ENCODE data around the gene LTA. TPM values are rescaled to one million over a fixed set of nuclear protein-coding genes. Genes with fewer than 3 reads are reported as not detected.

LTA gene
- total and polyA plus RNA-seq, 2 experiments from 2014 or later, result not detected

DNA sequence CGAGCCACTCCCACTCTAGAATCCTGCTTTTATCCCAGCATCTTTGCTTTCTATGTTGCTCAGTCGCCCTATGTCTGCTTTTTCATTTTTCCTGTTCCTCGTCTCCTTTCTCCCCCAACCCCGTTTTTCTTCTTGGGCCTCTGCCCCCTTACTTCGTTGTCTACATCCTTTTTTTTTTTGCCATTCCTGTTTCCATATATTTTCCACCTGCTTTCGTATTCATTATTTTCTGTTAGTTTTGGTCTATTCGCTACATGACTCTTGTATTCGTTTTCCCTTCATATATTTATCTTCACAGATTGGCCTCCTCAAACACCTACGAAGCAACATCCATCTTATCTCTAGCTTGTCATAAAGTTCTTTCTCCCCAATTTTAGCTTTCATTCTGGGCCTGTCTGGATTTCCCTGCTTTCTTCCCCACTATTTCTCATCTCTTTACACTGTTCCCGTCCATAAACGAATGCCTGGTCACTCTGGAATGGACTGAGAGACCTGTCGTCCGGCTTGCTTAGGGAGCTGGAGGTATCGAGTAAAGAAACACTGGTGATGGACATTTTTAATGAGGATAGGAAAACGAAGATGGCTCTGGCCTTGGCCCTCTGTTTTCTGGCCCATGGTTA is 49.3 kb downstream of the LTA start:
- peak overlapping the region; percentile 95 for H3K27ac ChIP-seq
- 3% methylated on average over 15 of the region's 15 CpGs for WGBS (ENCODE audit: low lambda C conversion rate, missing lambda C conversion rate)
- peak overlapping the region; percentile 43 for H2AFZ ChIP-seq
- H3K36me3 ChIP-seq (replicated peaks; ENCODE audit: insufficient read depth, low read depth), result no peaks in the 10 kb centered on the region
- TF ChIP-seq, protein P1, sequence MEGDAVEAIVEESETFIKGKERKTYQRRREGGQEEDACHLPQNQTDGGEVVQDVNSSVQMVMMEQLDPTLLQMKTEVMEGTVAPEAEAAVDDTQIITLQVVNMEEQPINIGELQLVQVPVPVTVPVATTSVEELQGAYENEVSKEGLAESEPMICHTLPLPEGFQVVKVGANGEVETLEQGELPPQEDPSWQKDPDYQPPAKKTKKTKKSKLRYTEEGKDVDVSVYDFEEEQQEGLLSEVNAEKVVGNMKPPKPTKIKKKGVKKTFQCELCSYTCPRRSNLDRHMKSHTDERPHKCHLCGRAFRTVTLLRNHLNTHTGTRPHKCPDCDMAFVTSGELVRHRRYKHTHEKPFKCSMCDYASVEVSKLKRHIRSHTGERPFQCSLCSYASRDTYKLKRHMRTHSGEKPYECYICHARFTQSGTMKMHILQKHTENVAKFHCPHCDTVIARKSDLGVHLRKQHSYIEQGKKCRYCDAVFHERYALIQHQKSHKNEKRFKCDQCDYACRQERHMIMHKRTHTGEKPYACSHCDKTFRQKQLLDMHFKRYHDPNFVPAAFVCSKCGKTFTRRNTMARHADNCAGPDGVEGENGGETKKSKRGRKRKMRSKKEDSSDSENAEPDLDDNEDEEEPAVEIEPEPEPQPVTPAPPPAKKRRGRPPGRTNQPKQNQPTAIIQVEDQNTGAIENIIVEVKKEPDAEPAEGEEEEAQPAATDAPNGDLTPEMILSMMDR (IDR thresholded peaks at IDR 0.05; ENCODE audit: poor library complexity), result no peak
- no peak for TF ChIP-seq EZH2phosphoT487 (IDR thresholded peaks at IDR 0.05; ENCODE audit: low read depth, severe bottlenecking, unreplicated experiment)
- TF ChIP-seq EZH2 (IDR thresholded peaks at IDR 0.05; ENCODE audit: borderline replicate concordance), result no peak
- no peaks in the 10 kb centered on the region for H3K9me3 ChIP-seq (ENCODE audit: low read depth)
- peaks cover 26% of the 10 kb centered on the region for H4K20me1 ChIP-seq (ENCODE audit: insufficient read depth, poor library complexity, severe bottlenecking)
- H3K4me1 ChIP-seq (ENCODE audit: insufficient read depth), result peaks cover 8% of the 10 kb centered on the region
- no peaks in the 10 kb centered on the region for H3K9me2 ChIP-seq (replicated peaks; ENCODE audit: insufficient read depth)
- H3K4me3 ChIP-seq, result peak overlapping the region; percentile 51
- peak overlapping the region; percentile 91 for H3K4me2 ChIP-seq
- no peaks in the 10 kb centered on the region for H3K27me3 ChIP-seq
- no peak for DNase-seq (ENCODE audit: low spot score)
- H3K79me2 ChIP-seq, result peaks cover 53% of the 10 kb centered on the region

- TF ChIP-seq EZH2phosphoT487 (IDR thresholded peaks at IDR 0.05; ENCODE audit: low read depth, severe bottlenecking, unreplicated experiment), result no peak
- TF ChIP-seq, protein P1 (IDR thresholded peaks at IDR 0.05; ENCODE audit: poor library complexity), result no peak
- TF ChIP-seq EZH2 (IDR thresholded peaks at IDR 0.05; ENCODE audit: borderline replicate concordance), result no peak
- peaks cover 8% of the 10 kb centered on the region for H3K4me1 ChIP-seq (ENCODE audit: insufficient read depth)
- peak overlapping the region; percentile 95 for H3K27ac ChIP-seq
- no peak for DNase-seq (ENCODE audit: low spot score)
- peaks cover 57% of the 10 kb centered on the region for H3K79me2 ChIP-seq
- no peaks in the 10 kb centered on the region for H3K9me3 ChIP-seq (ENCODE audit: low read depth)
- H3K9me2 ChIP-seq (replicated peaks; ENCODE audit: insufficient read depth), result no peaks in the 10 kb centered on the region
- WGBS (ENCODE audit: low lambda C conversion rate, missing lambda C conversion rate), result 10% methylated on average over 4 of the region's 4 CpGs
- H3K4me3 ChIP-seq, result peak overlapping the region; percentile 51
- no peak overlapping the region for H2AFZ ChIP-seq
- no peaks in the 10 kb centered on the region for H3K27me3 ChIP-seq
- H3K4me2 ChIP-seq, result peak overlapping the region; percentile 91
- no peaks in the 10 kb centered on the region for H3K36me3 ChIP-seq (replicated peaks; ENCODE audit: insufficient read depth, low read depth)
- H4K20me1 ChIP-seq (ENCODE audit: insufficient read depth, poor library complexity, severe bottlenecking), result peaks cover 26% of the 10 kb centered on the region
These were observed 49.9 kb downstream of the LTA start for GRCh38 chr6:31621991-31622390.

- 66% methylated on average over 10 of the region's 10 CpGs for WGBS (ENCODE audit: low lambda C conversion rate, missing lambda C conversion rate)
- peak overlapping the region; percentile 95 for H3K27ac ChIP-seq
- DNase-seq (ENCODE audit: low spot score), result no peak
- H4K20me1 ChIP-seq (ENCODE audit: insufficient read depth, poor library complexity, severe bottlenecking), result peaks cover 26% of the 10 kb centered on the region
- no peak overlapping the region for H2AFZ ChIP-seq
- no peaks in the 10 kb centered on the region for H3K36me3 ChIP-seq (replicated peaks; ENCODE audit: insufficient read depth, low read depth)
- H3K27me3 ChIP-seq, result no peaks in the 10 kb centered on the region
- no peak for TF ChIP-seq EZH2 (IDR thresholded peaks at IDR 0.05; ENCODE audit: borderline replicate concordance)
- TF ChIP-seq, protein P1 (IDR thresholded peaks at IDR 0.05; ENCODE audit: poor library complexity), result no peak
- TF ChIP-seq EZH2phosphoT487 (IDR thresholded peaks at IDR 0.05; ENCODE audit: low read depth, severe bottlenecking, unreplicated experiment), result no peak
- no peaks in the 10 kb centered on the region for H3K9me2 ChIP-seq (replicated peaks; ENCODE audit: insufficient read depth)
- peaks cover 57% of the 10 kb centered on the region for H3K79me2 ChIP-seq
- H3K9me3 ChIP-seq (ENCODE audit: low read depth), result no peaks in the 10 kb centered on the region
- peak overlapping the region; percentile 91 for H3K4me2 ChIP-seq
- H3K4me3 ChIP-seq, result no peak overlapping the region
- peaks cover 8% of the 10 kb centered on the region for H3K4me1 ChIP-seq (ENCODE audit: insufficient read depth)
These were observed 50.6 kb downstream of the LTA start for GRCh38 chr6:31622684-31623091.

Small RNAs within 50 kb of the gene (small RNA-seq; reads per million reads assigned to genes)
- 3.7 reads per million, percentile 91 among the genes with 10 or more reads in this experiment for gene SNORA38
- 820 reads per million, percentile 99 among the genes with 10 or more reads in this experiment for gene SNORD117
- gene SNORD84, result not detected
- not detected for gene UQCRHP1

Other genes with a start within 250 kb of the LTA start
Only the 30 nearest of the 34 such genes appear.
- 46.9 and 52.2 TPM in 2 replicates for gene HLA-B, start 215.1 kb upstream of the LTA start, total RNA-seq
- 151 and 216 TPM in 2 replicates for gene HLA-B, start 215.1 kb upstream of the LTA start, polyA plus RNA-seq
- 32.6 and 36.0 TPM in 2 replicates for gene MICA, start 168.7 kb upstream of the LTA start, total RNA-seq
- 41.9 and 43.8 TPM in 2 replicates for gene MICA, start 168.7 kb upstream of the LTA start, polyA plus RNA-seq
- 0.40 and 0.67 TPM in 2 replicates for gene MICB, start 74.1 kb upstream of the LTA start, total RNA-seq
- 0.11 and 0.44 TPM in 2 replicates for gene MICB, start 74.1 kb upstream of the LTA start, polyA plus RNA-seq
- 0.47 and 1.2 TPM in 2 replicates for gene MCCD1, start 43.3 kb upstream of the LTA start, total RNA-seq
- 1.3 and 2.0 TPM in 2 replicates for gene MCCD1, start 43.3 kb upstream of the LTA start, polyA plus RNA-seq
- 207 and 287 TPM in 2 replicates for gene DDX39B, start 30.3 kb upstream of the LTA start, total RNA-seq
- 210 and 238 TPM in 2 replicates for gene DDX39B, start 30.3 kb upstream of the LTA start, polyA plus RNA-seq
- 0.63 and 0.88 TPM in 2 replicates for gene ATP6V1G2, start 25.7 kb upstream of the LTA start, total RNA-seq
- 0.73 TPM in 1 of 2 replicates, not detected in the other for gene ATP6V1G2, start 25.7 kb upstream of the LTA start, polyA plus RNA-seq
- gene NFKBIL1, start 24.7 kb upstream of the LTA start, total RNA-seq, result 22.7 and 28.9 TPM in 2 replicates
- 25.0 and 30.3 TPM in 2 replicates for gene NFKBIL1, start 24.7 kb upstream of the LTA start, polyA plus RNA-seq
- gene TNF, start 3.3 kb downstream of the LTA start, total RNA-seq, result 0.63 TPM in 1 of 2 replicates, not detected in the other
- gene TNF, start 3.3 kb downstream of the LTA start, polyA plus RNA-seq, result 0.91 and 1.3 TPM in 2 replicates
- 2.4 and 4.0 TPM in 2 replicates for gene LTB, start 10.1 kb downstream of the LTA start, total RNA-seq
- gene LTB, start 10.1 kb downstream of the LTA start, polyA plus RNA-seq, result 6.0 and 10.6 TPM in 2 replicates
- not detected in 2 replicates for gene LST1, start 14.0 kb downstream of the LTA start, total RNA-seq
- 1.5 and 2.4 TPM in 2 replicates for gene LST1, start 14.0 kb downstream of the LTA start, polyA plus RNA-seq
- gene NCR3, start 20.7 kb downstream of the LTA start, total RNA-seq, result not detected in 2 replicates
- gene NCR3, start 20.7 kb downstream of the LTA start, polyA plus RNA-seq, result not detected in 2 replicates
- 4.1 and 4.6 TPM in 2 replicates for gene AIF1, start 42.9 kb downstream of the LTA start, total RNA-seq
- 7.2 and 12.8 TPM in 2 replicates for gene AIF1, start 42.9 kb downstream of the LTA start, polyA plus RNA-seq
- gene PRRC2A, start 48.4 kb downstream of the LTA start, total RNA-seq, result 29.8 and 50.2 TPM in 2 replicates
- gene PRRC2A, start 48.4 kb downstream of the LTA start, polyA plus RNA-seq, result 47.5 and 69.0 TPM in 2 replicates
- gene BAG6, start 80.4 kb downstream of the LTA start, total RNA-seq, result 113 and 148 TPM in 2 replicates
- 84.6 and 85.7 TPM in 2 replicates for gene BAG6, start 80.4 kb downstream of the LTA start, polyA plus RNA-seq
- gene APOM, start 83.6 kb downstream of the LTA start, total RNA-seq, result 9.3 and 10.4 TPM in 2 replicates
- gene APOM, start 83.6 kb downstream of the LTA start, polyA plus RNA-seq, result 28.2 and 40.7 TPM in 2 replicates
- 21.3 and 23.3 TPM in 2 replicates for gene C6orf47, start 88.5 kb downstream of the LTA start, total RNA-seq
- 19.8 and 25.4 TPM in 2 replicates for gene C6orf47, start 88.5 kb downstream of the LTA start, polyA plus RNA-seq
- 11.5 and 18.1 TPM in 2 replicates for gene GPANK1, start 92.7 kb downstream of the LTA start, total RNA-seq
- gene GPANK1, start 92.7 kb downstream of the LTA start, polyA plus RNA-seq, result 18.5 and 23.8 TPM in 2 replicates
- 155 and 185 TPM in 2 replicates for gene CSNK2B, start 93.8 kb downstream of the LTA start, total RNA-seq
- gene CSNK2B, start 93.8 kb downstream of the LTA start, polyA plus RNA-seq, result 181 and 202 TPM in 2 replicates
- gene LY6G5B, start 97.7 kb downstream of the LTA start, total RNA-seq, result 2.2 and 5.3 TPM in 2 replicates
- 14.9 and 18.9 TPM in 2 replicates for gene LY6G5B, start 97.7 kb downstream of the LTA start, polyA plus RNA-seq
- gene LY6G5C, start 108.8 kb downstream of the LTA start, total RNA-seq, result 0.32 TPM in 1 of 2 replicates, not detected in the other
- 0.63 and 5.0 TPM in 2 replicates for gene LY6G5C, start 108.8 kb downstream of the LTA start, polyA plus RNA-seq
- 63.2 and 66.8 TPM in 2 replicates for gene ABHD16A, start 131.0 kb downstream of the LTA start, total RNA-seq
- gene ABHD16A, start 131.0 kb downstream of the LTA start, polyA plus RNA-seq, result 81.3 and 94.7 TPM in 2 replicates
- not detected in 2 replicates for gene LY6G6F, start 134.6 kb downstream of the LTA start, total RNA-seq
- gene LY6G6F, start 134.6 kb downstream of the LTA start, polyA plus RNA-seq, result not detected in 2 replicates
- 1.3 TPM in 1 of 2 replicates, not detected in the other for gene LY6G6D, start 143.1 kb downstream of the LTA start, total RNA-seq
- gene LY6G6D, start 143.1 kb downstream of the LTA start, polyA plus RNA-seq, result 1.2 and 3.0 TPM in 2 replicates
- gene LY6G6C, start 149.5 kb downstream of the LTA start, total RNA-seq, result not detected in 2 replicates
- 0.30 and 0.39 TPM in 2 replicates for gene LY6G6C, start 149.5 kb downstream of the LTA start, polyA plus RNA-seq
- not detected in 2 replicates for gene MPIG6B, start 151.1 kb downstream of the LTA start, total RNA-seq
- 0.33 TPM in 1 of 2 replicates, not detected in the other for gene MPIG6B, start 151.1 kb downstream of the LTA start, polyA plus RNA-seq
- gene DDAH2, start 157.0 kb downstream of the LTA start, total RNA-seq, result 93.8 and 108 TPM in 2 replicates
- gene DDAH2, start 157.0 kb downstream of the LTA start, polyA plus RNA-seq, result 137 and 157 TPM in 2 replicates
- 454 and 463 TPM in 2 replicates for gene CLIC1, start 164.2 kb downstream of the LTA start, total RNA-seq
- gene CLIC1, start 164.2 kb downstream of the LTA start, polyA plus RNA-seq, result 555 and 599 TPM in 2 replicates
- gene MSH5, start 167.7 kb downstream of the LTA start, total RNA-seq, result 6.4 and 7.9 TPM in 2 replicates
- gene MSH5, start 167.7 kb downstream of the LTA start, polyA plus RNA-seq, result 4.9 and 8.5 TPM in 2 replicates
- gene SAPCD1, start 190.4 kb downstream of the LTA start, total RNA-seq, result 1.4 and 4.1 TPM in 2 replicates
- gene SAPCD1, start 190.4 kb downstream of the LTA start, polyA plus RNA-seq, result 1.8 and 2.0 TPM in 2 replicates
- 1.5 and 3.4 TPM in 2 replicates for gene VWA7, start 205.0 kb downstream of the LTA start, total RNA-seq
- gene VWA7, start 205.0 kb downstream of the LTA start, polyA plus RNA-seq, result 2.8 and 5.2 TPM in 2 replicates